IgD-negative memory B cell (primary cell): Measurements from ENCODE around the gene GRAP2. TPM values are rescaled to one million over a fixed set of nuclear protein-coding genes. Genes with fewer than 3 reads are reported as not detected.
A peak's percentile ranks its signal among the peaks of the same experiment; 100 is the strongest.
"Not testable (repeated sequence)": the region's sequence is repeated elsewhere in the genome, so short reads cannot be mapped to it uniquely, and the experiment has no call there.

Experiments
- H3K27ac Mint-ChIP-seq, 3 donors: one replicate each; pipeline ENCODE4 v1.8.0; 2020 to 2022; ENCODE audit warnings: mild to moderate bottlenecking in 3 of 3, mixed read lengths in 3 of 3, moderate library complexity in 1 of 3
- H3K27me3 Mint-ChIP-seq: one replicate; pipeline ENCODE4 v1.8.0; 2021; ENCODE audit warnings: mixed read lengths
- H3K36me3 Mint-ChIP-seq: one replicate; pipeline ENCODE4 v1.8.0; 2020; ENCODE audit warnings: mild to moderate bottlenecking, mixed read lengths
- H3K4me1 Mint-ChIP-seq, 3 donors: one replicate each; pipeline ENCODE4 v1.8.0; 2020 to 2022; ENCODE audit warnings: mixed read lengths in 3 of 3, mild to moderate bottlenecking in 1 of 3
- H3K4me3 Mint-ChIP-seq, 4 donors: one replicate each; pipeline ENCODE4 v1.8.0; 2020 to 2022; ENCODE audit warnings: mild to moderate bottlenecking in 4 of 4, mixed read lengths in 4 of 4, moderate library complexity in 3 of 4
- H3K9me3 Mint-ChIP-seq, 3 donors: one replicate each; pipeline ENCODE4 v1.8.0; 2020 to 2021; ENCODE audit warnings: mixed read lengths in 3 of 3, mild to moderate bottlenecking in 1 of 3
- polyA plus RNA-seq: library from polyadenylated mRNA; unstranded; fragments of 300-500 nt; fragmentation: Illumina TruSeq; gene quantifications from one replicate; pipeline ENCODE4 v1.2.3, GENCODE V29; 2021

GRAP2 gene
- polyA plus RNA-seq, 1 donor from 2014 or later = 11.8 TPM

DNA sequence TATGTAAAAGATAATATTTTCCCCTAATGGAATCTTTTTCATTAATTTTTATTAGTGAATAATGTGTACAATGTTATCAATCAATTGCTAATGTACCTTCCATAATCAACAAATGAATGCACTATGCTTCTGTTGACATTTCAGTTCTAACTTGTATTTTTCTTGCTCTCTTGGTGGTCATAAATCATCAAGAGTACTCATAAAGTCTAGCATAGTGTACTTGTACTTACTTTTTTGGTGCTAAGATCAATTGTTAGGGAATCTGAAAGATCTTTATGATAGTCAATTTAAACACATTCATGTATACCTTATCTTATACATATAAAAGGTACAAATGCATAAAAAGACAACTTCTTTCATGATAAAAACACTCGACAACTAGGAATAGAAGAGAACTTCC lies 17.8 kb upstream of the GRAP2 start:
- Mint-ChIP-seq H3K36me3 (no peaks in the 10 kb centered on the region), H3K4me1 (no peaks in the 10 kb centered on the region), H3K27me3 (peaks cover 2% of the 10 kb centered on the region), H3K4me3 (no peak overlapping the region), H3K9me3 (peaks cover 0 to 1% (median 0%) of the 10 kb centered on the region in 3 donors), H3K27ac (no peak overlapping the region)

DNA sequence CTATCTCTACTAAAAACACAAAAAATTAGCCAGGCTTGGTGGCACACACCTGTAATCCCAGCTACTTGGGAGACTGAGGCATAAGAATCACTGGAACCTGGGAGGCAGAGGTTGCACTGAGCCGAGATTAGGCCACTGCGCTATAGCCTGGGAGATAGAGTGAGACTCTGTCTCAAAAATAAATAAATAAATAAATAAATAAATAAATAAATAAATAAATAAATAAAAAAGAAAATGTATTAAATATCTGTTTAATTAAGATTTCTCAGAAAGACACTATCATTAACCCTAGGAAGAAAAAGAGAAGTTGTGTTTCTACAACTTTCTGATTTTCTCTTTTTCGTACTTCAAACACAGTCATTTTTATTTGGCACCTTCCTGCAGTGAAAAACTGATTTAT lies 11.0 kb upstream of the GRAP2 start:
- peaks cover 1 to 10% (median 7%) of the 10 kb centered on the region in 3 donors for H3K4me1 Mint-ChIP-seq
- H3K27ac Mint-ChIP-seq = peak overlapping the region in 1 of 3 donors; percentile 46
- not testable (repeated sequence) for H3K4me3 Mint-ChIP-seq, H3K27me3 Mint-ChIP-seq, H3K36me3 Mint-ChIP-seq, H3K9me3 Mint-ChIP-seq

DNA sequence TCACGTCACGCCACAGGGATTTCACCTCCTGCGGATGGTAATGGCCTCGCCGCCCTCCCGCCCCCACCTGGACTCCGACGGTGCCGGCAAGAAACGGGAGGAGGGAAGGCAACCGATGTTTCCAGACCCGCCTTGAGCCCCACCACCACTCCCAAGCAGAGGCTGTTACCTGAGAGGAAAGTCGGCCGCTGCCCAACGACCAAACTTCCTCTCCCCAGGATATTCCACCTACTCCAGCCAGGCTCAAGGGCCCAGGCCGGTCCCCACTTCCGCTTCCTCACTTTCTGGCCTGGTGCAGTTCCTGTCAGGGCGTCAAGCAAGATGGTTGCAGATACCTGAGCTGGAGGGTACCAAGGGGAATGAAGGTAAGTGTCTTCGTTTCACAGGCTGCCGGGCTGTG lies 7.4 kb upstream of the GRAP2 start, which contains the start of gene ENTHD1:
TSS of gene ENTHD1 (minus strand) at position 235 of the 400 bp plus-strand sequence. CDS start 6,012 bp downstream, outside the sequence.
- peaks cover 1 to 10% (median 7%) of the 10 kb centered on the region in 3 donors for H3K4me1 Mint-ChIP-seq
- no peak within 1 kb of the TSS for H3K27ac Mint-ChIP-seq
- H3K4me3 Mint-ChIP-seq = no peak within 1 kb of the TSS

DNA sequence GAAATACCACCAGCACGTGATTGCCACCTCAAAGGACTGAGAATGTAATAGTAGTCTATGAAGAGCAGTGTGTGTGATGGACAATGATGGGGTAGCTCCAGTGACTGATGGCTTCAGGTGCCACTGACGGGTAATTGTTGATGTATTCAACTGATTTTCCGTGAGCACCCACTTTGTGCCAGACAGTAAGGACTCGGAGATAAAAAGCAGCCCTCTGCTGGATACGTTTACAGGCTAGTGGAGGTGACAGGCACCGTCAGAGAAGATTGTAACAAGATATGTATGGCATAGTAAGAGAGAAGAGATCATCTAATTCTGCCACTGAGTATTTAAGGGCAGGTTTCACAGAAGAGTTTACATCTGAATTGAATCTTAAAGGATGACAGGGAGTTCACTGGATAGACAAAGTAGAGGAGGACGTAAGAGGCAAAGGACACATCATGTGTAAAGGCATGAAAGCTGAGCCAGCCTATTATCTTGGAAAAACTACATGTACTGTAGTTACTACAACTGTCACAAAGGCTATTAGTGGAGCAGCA lies 6.3 kb upstream of the GRAP2 start:
- no peak overlapping the region for H3K4me3 Mint-ChIP-seq
- no peaks in the 10 kb centered on the region for H3K36me3 Mint-ChIP-seq
- H3K9me3 Mint-ChIP-seq = no peaks in the 10 kb centered on the region
- H3K4me1 Mint-ChIP-seq = peaks cover 9 to 14% (median 13%) of the 10 kb centered on the region in 3 donors
- H3K27me3 Mint-ChIP-seq = no peaks in the 10 kb centered on the region
- no peak overlapping the region for H3K27ac Mint-ChIP-seq

More for the DNA sequence above, 7.4 kb upstream of the GRAP2 start, which contains the start of gene ENTHD1:
- H3K27me3 Mint-ChIP-seq = no peaks in the 10 kb centered on the region
- H3K9me3 Mint-ChIP-seq = no peaks in the 10 kb centered on the region
- no peaks in the 10 kb centered on the region for H3K36me3 Mint-ChIP-seq

DNA sequence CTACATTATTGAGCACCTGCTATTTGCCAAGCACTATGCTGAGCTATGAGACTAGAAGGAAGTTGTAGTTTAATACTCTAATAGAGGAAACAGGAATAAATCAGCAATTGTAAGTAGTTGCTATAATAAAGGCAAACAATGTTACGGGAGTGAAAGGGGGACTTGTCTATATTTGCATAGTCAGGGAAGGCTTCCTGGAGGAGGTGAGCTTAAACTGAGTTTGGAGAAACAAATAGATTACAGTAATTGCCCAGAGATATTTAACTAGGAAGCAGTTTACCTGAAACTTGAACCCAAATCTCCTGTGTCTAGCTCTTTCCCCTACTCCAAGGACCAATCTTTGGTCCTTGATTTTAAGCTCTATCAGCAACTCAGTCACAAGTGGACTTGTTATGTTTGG lies 5.2 kb upstream of the GRAP2 start:
- no peaks in the 10 kb centered on the region for H3K9me3 Mint-ChIP-seq
- H3K36me3 Mint-ChIP-seq = no peaks in the 10 kb centered on the region
- no peaks in the 10 kb centered on the region for H3K27me3 Mint-ChIP-seq
- no peak overlapping the region for H3K4me3 Mint-ChIP-seq
- H3K27ac Mint-ChIP-seq = no peak overlapping the region
- peaks cover 18 to 22% (median 20%) of the 10 kb centered on the region in 3 donors for H3K4me1 Mint-ChIP-seq

DNA sequence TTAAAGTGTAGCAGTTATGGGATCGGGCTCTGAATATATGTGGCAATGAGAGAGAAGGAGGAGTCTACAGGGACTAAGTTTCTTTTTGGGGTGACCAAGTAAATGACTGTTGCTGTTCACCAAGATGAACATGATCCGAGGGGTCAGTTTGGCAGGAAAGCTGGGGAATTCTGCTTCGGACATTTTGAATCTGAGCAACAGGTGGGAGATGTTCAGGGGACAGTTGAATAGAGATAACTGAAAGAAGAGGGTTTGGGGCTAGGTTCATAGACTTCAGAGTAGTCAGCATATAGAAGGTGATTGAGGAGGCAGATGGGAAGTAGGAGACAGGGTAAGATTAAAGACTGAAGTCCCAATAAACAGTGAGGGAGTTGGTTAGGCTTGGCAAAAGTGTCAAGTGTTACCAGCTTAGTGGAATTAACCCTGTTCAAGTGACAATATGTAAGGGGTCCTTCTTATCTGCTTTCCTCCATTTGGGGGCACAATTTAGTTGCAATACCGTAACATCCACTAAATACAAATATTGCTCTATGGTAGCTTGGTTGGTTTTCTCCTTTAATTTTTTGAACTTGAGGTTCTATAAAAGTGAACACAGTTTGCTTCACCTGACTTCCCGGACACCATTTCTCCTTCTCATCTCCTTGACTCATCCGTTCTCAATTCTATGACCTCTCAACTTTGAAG lies 4.4 kb upstream of the GRAP2 start:
- no peaks in the 10 kb centered on the region for H3K27me3 Mint-ChIP-seq
- no peaks in the 10 kb centered on the region for H3K9me3 Mint-ChIP-seq
- no peak overlapping the region for H3K4me3 Mint-ChIP-seq
- no peak overlapping the region for H3K27ac Mint-ChIP-seq
- peaks cover 24 to 30% (median 28%) of the 10 kb centered on the region in 3 donors for H3K4me1 Mint-ChIP-seq
- no peaks in the 10 kb centered on the region for H3K36me3 Mint-ChIP-seq

DNA sequence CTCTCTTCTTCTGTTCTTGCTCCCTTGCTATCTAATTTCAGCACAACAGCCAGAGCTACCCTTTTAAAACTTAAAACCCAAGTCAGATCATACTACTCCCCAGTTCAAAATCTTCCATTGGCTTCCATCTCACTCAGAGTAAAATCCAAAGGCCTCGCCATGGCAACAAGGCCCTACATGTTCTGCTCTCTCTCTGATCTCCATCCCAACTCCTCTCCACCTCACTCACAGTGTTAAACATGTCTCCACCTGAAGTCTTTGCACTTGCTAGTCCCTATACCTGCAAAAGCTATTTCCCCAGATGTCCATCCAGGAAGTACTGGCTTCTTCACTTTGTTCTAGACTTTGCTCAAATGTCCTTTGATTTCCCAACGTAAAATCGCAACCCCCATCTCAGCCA lies 3.0 kb upstream of the GRAP2 start:
- H3K4me1 Mint-ChIP-seq = peaks cover 22 to 34% (median 33%) of the 10 kb centered on the region in 3 donors
- H3K9me3 Mint-ChIP-seq = no peaks in the 10 kb centered on the region
- no peaks in the 10 kb centered on the region for H3K27me3 Mint-ChIP-seq
- peaks cover 5% of the 10 kb centered on the region for H3K36me3 Mint-ChIP-seq
- no peak overlapping the region for H3K27ac Mint-ChIP-seq
- no peak overlapping the region for H3K4me3 Mint-ChIP-seq

DNA sequence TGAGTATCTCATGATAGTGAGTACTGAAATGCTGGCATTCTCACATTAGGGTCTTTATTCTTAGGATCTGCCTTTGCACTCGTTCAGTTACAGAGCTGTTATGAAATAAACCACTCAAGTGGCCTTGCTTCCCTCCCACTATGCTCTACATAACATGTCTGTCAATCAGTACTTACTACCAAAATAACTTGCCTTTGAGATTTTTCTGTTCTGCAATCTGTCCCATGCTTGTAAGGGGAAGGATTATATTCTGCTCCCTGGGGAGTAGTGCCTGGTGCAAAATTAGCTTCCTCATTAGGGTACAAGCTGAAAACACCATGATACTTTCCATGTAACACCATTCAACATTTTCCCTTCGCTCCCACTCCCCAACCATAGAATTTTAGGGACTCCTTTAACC lies 1.9 kb upstream of the GRAP2 start:
- H3K27me3 Mint-ChIP-seq = no peaks in the 10 kb centered on the region
- peak overlapping the region; percentile 16 to 86 (median 54) for H3K4me3 Mint-ChIP-seq
- no peaks in the 10 kb centered on the region for H3K9me3 Mint-ChIP-seq
- peaks cover 22 to 34% (median 33%) of the 10 kb centered on the region in 3 donors for H3K4me1 Mint-ChIP-seq
- peaks cover 5% of the 10 kb centered on the region for H3K36me3 Mint-ChIP-seq
- H3K27ac Mint-ChIP-seq = peak overlapping the region; percentile 1 to 89 (median 9)

DNA sequence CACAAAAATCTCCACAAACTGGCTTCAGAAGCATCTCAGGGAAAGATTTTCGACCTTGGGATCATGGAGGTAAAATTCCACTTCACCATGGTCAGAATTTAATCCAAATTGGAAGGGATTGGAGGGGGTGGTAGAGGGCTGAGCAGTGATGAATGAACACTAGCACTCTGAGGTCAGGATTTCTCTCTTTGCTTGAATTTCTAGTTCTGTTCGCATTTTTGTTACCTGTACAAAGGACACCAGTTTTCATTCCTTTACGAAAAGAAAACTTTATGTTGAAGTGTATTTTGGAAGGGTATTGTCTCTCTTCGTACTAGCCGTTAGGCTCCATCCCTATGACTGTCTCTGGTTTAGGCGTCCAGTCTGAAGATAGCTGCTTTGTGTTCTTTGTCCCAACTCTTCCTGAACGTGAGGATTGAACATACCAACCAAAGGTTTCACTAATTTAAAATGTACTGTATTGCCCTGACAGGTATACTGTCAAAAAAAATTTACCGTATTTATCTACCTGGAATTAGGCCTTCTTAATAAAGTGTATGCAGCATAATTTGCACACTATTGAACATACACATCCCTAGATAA lies 772 bp downstream of the GRAP2 start:
- Mint-ChIP-seq H3K9me3 (peaks cover 0 to 2% (median 0%) of the 10 kb centered on the region in 3 donors), H3K27ac (peak overlapping the region in 2 of 3 donors; percentile 27 to 36), H3K27me3 (no peaks in the 10 kb centered on the region), H3K4me3 (peak overlapping the region; percentile 75 to 95 (median 86)), H3K36me3 (peaks cover 7% of the 10 kb centered on the region), H3K4me1 (peaks cover 30 to 39% (median 35%) of the 10 kb centered on the region in 3 donors)

DNA sequence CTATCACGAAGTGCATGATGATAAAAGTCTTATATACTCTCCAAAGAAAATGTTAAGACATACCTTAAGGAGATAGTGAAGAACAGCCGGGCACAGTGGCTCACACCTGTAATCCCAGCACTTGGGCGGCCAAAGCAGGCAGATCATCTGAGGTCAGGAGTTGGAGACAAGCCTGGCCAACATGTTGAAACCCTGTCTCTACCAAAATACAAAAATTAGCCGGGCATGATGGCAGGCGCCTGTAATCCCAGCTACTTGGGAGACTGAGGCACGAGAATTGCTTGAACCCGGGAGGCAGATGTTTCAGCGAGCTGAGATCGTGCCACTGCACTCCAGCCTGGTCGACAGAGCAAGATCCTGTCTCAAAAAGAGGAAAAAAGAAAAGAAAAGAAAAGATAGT lies 3.1 kb downstream of the GRAP2 start:
- Mint-ChIP-seq H3K4me3 (peak overlapping the region in 2 of 4 donors; percentile 48 to 68), H3K4me1 (peaks cover 29 to 37% (median 30%) of the 10 kb centered on the region in 3 donors)
- H3K27ac Mint-ChIP-seq, H3K27me3 Mint-ChIP-seq, H3K36me3 Mint-ChIP-seq, H3K9me3 Mint-ChIP-seq: not testable (repeated sequence)

DNA sequence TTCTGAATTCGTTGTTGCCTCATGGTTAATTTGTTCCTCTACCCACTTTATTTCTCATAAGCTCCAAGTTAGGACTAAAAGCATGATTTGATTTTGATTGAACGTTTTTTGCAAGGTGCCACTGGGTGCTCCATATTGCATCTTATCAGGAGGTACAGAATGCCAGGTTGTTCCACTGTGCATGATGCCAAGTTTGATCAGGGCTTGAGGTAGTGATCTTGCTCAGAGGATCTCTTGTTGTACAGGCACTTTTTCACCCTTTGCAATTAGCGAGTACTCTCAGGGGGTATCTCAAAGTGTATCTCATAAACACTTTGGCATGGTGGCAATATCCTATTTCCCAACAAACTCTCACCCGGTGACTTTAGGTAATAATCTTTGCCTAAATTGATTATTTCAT lies 4.0 kb downstream of the GRAP2 start:
- Mint-ChIP-seq H3K27me3 (no peaks in the 10 kb centered on the region), H3K27ac (no peak overlapping the region), H3K36me3 (peaks cover 7% of the 10 kb centered on the region), H3K9me3 (peaks cover 0 to 2% (median 0%) of the 10 kb centered on the region in 3 donors), H3K4me3 (peak overlapping the region; percentile 19 to 63 (median 58)), H3K4me1 (peaks cover 28 to 33% (median 33%) of the 10 kb centered on the region in 3 donors)

DNA sequence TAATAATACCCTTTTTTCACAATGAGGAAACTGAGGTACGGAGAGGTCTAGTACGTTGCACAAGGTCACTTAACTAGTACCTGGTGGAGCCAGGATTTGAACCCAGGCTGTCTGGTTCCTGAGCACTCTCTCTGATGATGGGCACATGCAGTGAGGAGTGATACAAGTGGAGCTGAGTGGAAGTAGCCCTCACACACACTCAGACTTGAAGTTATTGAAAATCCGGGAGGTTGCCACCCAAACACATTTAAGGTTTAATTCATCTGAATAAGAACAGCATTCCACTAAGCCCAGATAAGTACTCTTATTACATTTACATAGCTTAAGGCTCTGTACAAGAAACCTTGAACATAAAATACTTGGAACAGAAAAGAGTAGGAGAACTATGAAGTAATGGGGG lies 4.8 kb downstream of the GRAP2 start:
- H3K9me3 Mint-ChIP-seq = peaks cover 0 to 4% (median 0%) of the 10 kb centered on the region in 3 donors
- H3K27me3 Mint-ChIP-seq = no peaks in the 10 kb centered on the region
- H3K36me3 Mint-ChIP-seq = peaks cover 7% of the 10 kb centered on the region
- H3K4me3 Mint-ChIP-seq = peak overlapping the region in 1 of 4 donors; percentile 28
- H3K27ac Mint-ChIP-seq = peak overlapping the region in 1 of 3 donors; percentile 57
- H3K4me1 Mint-ChIP-seq = peaks cover 25 to 29% (median 27%) of the 10 kb centered on the region in 3 donors

DNA sequence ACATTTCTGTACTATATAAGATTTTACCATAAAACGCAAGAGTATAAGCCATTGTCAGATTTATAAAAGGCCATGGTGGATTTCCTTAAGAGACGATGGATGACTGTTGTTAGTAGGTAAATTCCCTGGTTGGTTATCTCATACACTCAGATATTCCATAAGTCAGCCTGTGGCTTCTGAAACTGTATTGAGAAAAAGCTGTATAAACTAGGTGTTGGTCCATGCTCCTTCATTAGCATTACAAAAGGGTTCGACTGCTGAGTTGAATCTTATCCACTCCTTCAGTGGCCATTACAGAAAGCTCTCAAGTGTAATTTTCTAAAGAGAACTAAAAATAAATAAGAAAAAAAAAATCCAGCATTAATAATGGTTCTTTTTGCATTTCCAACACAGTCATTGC lies 5.3 kb downstream of the GRAP2 start:
- H3K27me3 Mint-ChIP-seq = no peaks in the 10 kb centered on the region
- H3K36me3 Mint-ChIP-seq = peaks cover 8% of the 10 kb centered on the region
- peak overlapping the region in 1 of 3 donors; percentile 57 for H3K27ac Mint-ChIP-seq
- H3K9me3 Mint-ChIP-seq = peaks cover 0 to 4% (median 0%) of the 10 kb centered on the region in 3 donors
- H3K4me1 Mint-ChIP-seq = peaks cover 22 to 28% (median 23%) of the 10 kb centered on the region in 3 donors
- peak overlapping the region in 1 of 4 donors; percentile 47 for H3K4me3 Mint-ChIP-seq

DNA sequence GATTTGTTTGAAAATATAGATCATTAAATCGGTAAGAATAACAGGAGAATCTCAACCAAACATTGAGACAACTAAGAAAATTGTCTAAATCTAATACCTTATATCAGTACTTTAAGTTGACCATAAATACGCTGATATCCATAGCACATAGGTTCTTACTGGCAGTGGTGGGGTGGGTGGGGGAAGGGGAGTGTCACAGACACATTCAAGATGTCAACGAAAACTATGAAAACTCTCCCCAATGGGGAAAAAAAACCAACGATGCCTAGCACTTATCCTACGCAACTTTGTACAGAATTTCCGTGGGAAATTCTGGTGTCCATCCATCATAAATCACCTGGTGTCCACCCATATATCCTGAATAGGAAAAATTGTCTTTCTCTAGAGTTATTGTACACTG lies 6.2 kb downstream of the GRAP2 start:
- H3K27ac Mint-ChIP-seq = no peak overlapping the region
- H3K27me3 Mint-ChIP-seq = no peaks in the 10 kb centered on the region
- H3K9me3 Mint-ChIP-seq = peaks cover 0 to 4% (median 0%) of the 10 kb centered on the region in 3 donors
- H3K4me1 Mint-ChIP-seq = peaks cover 14 to 26% (median 21%) of the 10 kb centered on the region in 3 donors
- peaks cover 10% of the 10 kb centered on the region for H3K36me3 Mint-ChIP-seq
- H3K4me3 Mint-ChIP-seq = peak overlapping the region in 1 of 4 donors; percentile 47

DNA sequence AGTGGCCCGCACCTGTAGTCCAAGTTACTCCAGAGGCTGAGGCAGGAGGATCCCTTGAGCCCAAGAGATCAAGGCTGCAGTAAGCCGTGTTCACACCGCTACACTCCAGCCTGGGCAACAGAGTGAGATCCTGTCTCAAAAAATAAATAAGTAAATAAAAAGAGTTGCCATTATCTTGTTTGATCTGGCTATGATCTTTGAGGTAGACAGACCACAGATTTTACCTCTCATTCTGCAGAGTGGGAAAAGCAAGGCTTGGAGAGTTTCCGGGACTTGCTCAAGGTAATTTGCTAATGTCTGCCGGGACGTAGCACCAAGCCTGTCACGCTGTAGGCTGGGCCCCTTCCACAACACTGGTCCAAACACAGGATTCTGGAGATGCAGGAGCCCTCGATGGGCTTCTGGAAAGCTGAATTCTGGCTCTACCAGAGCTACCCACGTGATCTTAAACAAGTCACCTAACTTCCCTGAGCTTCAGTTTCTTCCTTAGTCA lies 6.8 kb downstream of the GRAP2 start:
- Mint-ChIP-seq H3K4me3 (peak overlapping the region in 1 of 4 donors; percentile 47), H3K36me3 (peaks cover 14% of the 10 kb centered on the region), H3K27ac (no peak overlapping the region)

More for the DNA sequence above, 6.8 kb downstream of the GRAP2 start:
- peaks cover 0 to 4% (median 0%) of the 10 kb centered on the region in 3 donors for H3K9me3 Mint-ChIP-seq
- peaks cover 13 to 26% (median 20%) of the 10 kb centered on the region in 3 donors for H3K4me1 Mint-ChIP-seq
- H3K27me3 Mint-ChIP-seq = no peaks in the 10 kb centered on the region
